Neural cell (in vitro differentiated cells): Measurements from ENCODE around the gene TSPAN9. TPM values are rescaled to one million over a fixed set of nuclear protein-coding genes. Genes with fewer than 3 reads are reported as not detected.

Experiments
- H2AFZ ChIP-seq: fragments of 200-600, 300-800 bp; sonication (generic), shearing (Covaris generic); 2 replicates; pipeline ENCODE4 v1.6.0; 2014; ENCODE audit warnings: low read depth, mild to moderate bottlenecking, antibody characterized with exemption, low read length, moderate library complexity
- H3F3A ChIP-seq: fragments of 200-600 bp; shearing (Covaris generic); 2 replicates; pipeline ENCODE4 v1.6.1; 2016; ENCODE audit warnings: mild to moderate bottlenecking, moderate library complexity, mixed read lengths, antibody characterized with exemption, low read length; ENCODE audit not compliant: insufficient read depth, poor library complexity, severe bottlenecking
- H3K27ac ChIP-seq: fragments of 200-600, 300-800 bp; sonication (generic), shearing (Covaris generic); 2 replicates; pipeline ENCODE4 v1.5.1; 2014; ENCODE audit warnings: mild to moderate bottlenecking, low read length, moderate library complexity
- H3K27me3 ChIP-seq: fragments of 300-800, 200-600 bp; sonication (generic), shearing (Covaris generic); 2 replicates; pipeline ENCODE4 v1.6.0; 2014; ENCODE audit warnings: mild to moderate bottlenecking, low read depth, low read length, moderate library complexity; ENCODE audit not compliant: insufficient read depth
- H3K36me3 ChIP-seq: fragments of 300-800, 200-600 bp; sonication (generic), shearing (Covaris generic); 2 replicates; pipeline ENCODE4 v1.5.1; 2014; ENCODE audit warnings: mild to moderate bottlenecking, antibody characterized with exemption, low read length, moderate library complexity; ENCODE audit not compliant: insufficient read depth
- H3K4me2 ChIP-seq: fragments of 300-800, 200-600 bp; sonication (generic), shearing (Covaris generic); 2 replicates; pipeline ENCODE4 v1.6.0; 2014; ENCODE audit warnings: mild to moderate bottlenecking, low read length
- H3K4me3 ChIP-seq: fragments of 300-800, 200-600 bp; sonication (generic), shearing (Covaris generic); 2 replicates; pipeline ENCODE4 v1.5.1; 2014; ENCODE audit warnings: mild to moderate bottlenecking, low read length, moderate library complexity
- H3K79me2 ChIP-seq: fragments of 200-600 bp; shearing (Covaris generic); replicated peaks from 2 replicates; pipeline ENCODE4 v1.6.0; 2014; ENCODE audit warnings: mild to moderate bottlenecking, low read length, moderate library complexity; ENCODE audit not compliant: insufficient read depth
- H3K9ac ChIP-seq: fragments of 300-800, 200-600 bp; sonication (generic), shearing (Covaris generic); 2 replicates; pipeline ENCODE4 v1.6.1; 2016; ENCODE audit warnings: mild to moderate bottlenecking, low read length, mixed read lengths
- H3K9me2 ChIP-seq: fragments of 200-600 bp; shearing (Covaris generic); 2 replicates; pipeline ENCODE4 v1.6.1; 2016; ENCODE audit warnings: mild to moderate bottlenecking, low read length, mixed read lengths; ENCODE audit not compliant: insufficient read depth
- H3K9me3 ChIP-seq: fragments of 200-600, 300-800 bp; sonication (generic), shearing (Covaris generic); 2 replicates; pipeline ENCODE4 v1.6.1; 2016; ENCODE audit warnings: mild to moderate bottlenecking, mixed run types, low read length, moderate library complexity, mixed read lengths
- H4K20me1 ChIP-seq: fragments of 200-600 bp; shearing (Covaris generic); 2 replicates; pipeline ENCODE4 v1.6.1; 2016; ENCODE audit warnings: mild to moderate bottlenecking, mixed run types; ENCODE audit not compliant: insufficient read depth
- CTCF ChIP-seq: fragments of 450-650 bp; IDR thresholded peaks from 2 replicates; pipeline ENCODE4 v1.5.1; 2014; ENCODE audit warnings: antibody characterized with exemption, mild to moderate bottlenecking, moderate library complexity; ENCODE audit not compliant: poor library complexity, severe bottlenecking
- EP300 ChIP-seq: fragments of 450-650 bp; conservative IDR thresholded peaks from 2 replicates; pipeline ENCODE4 v1.6.1; 2014; ENCODE audit warnings: antibody characterized with exemption, mild to moderate bottlenecking, moderate library complexity; ENCODE audit not compliant: poor library complexity, severe bottlenecking
- EZH2 ChIP-seq: fragments of 200-600, 300-800 bp; shearing (Covaris generic), sonication (generic); IDR thresholded peaks from 2 replicates; pipeline ENCODE4 v1.6.1; 2014; ENCODE audit warnings: antibody characterized with exemption, low read length, borderline replicate concordance, mild to moderate bottlenecking; ENCODE audit not compliant: insufficient read depth, poor library complexity, severe bottlenecking
- MXI1 ChIP-seq: fragments of 450-650 bp; conservative IDR thresholded peaks from 2 replicates; pipeline ENCODE4 v1.6.1; 2014; ENCODE audit warnings: antibody characterized with exemption, mild to moderate bottlenecking; ENCODE audit not compliant: poor library complexity, severe bottlenecking
- POLR2AphosphoS5 ChIP-seq: IDR thresholded peaks from 2 replicates; pipeline ENCODE4 v1.6.1; 2012
- RAD21 ChIP-seq: fragments of 450-650 bp; conservative IDR thresholded peaks from 2 replicates; pipeline ENCODE4 v1.6.1; 2014; ENCODE audit warnings: antibody characterized with exemption, mild to moderate bottlenecking, moderate library complexity
- REST ChIP-seq: IDR thresholded peaks from 2 replicates; pipeline ENCODE4 v1.6.1; 2012; ENCODE audit warnings: borderline replicate concordance
- SMC3 ChIP-seq: fragments of 450-650 bp; conservative IDR thresholded peaks from 2 replicates; pipeline ENCODE4 v1.6.1; 2014; ENCODE audit warnings: antibody characterized with exemption, mild to moderate bottlenecking, moderate library complexity; ENCODE audit not compliant: poor library complexity
- TAF1 ChIP-seq: IDR thresholded peaks from 2 replicates; pipeline ENCODE4 v1.6.1; 2012; ENCODE audit warnings: low read depth
- polyA plus RNA-seq: library from polyadenylated mRNA; depleted of rRNA; stranded (reverse); fragments of >200 nt; gene quantifications from 2 replicates; pipeline ENCODE4 v1.2.3, GENCODE V29; 2014

Gene TSPAN9
- polyA plus RNA-seq, 1 donor from 2014 or later, result 11.9 TPM

- H2AFZ ChIP-seq, result no peak overlapping the region
- no peaks in the 10 kb centered on the region for H3F3A ChIP-seq
- no peak overlapping the region for H3K9ac ChIP-seq
- H3K79me2 ChIP-seq, result no peaks in the 10 kb centered on the region
- no peaks in the 10 kb centered on the region for H3K27me3 ChIP-seq
- no peak overlapping the region for H3K4me2 ChIP-seq
- H3K4me3 ChIP-seq, result no peak overlapping the region
- no peaks in the 10 kb centered on the region for H3K9me2 ChIP-seq
- peaks cover 6% of the 10 kb centered on the region for H3K9me3 ChIP-seq
- no peaks in the 10 kb centered on the region for H4K20me1 ChIP-seq
- no peak overlapping the region for H3K27ac ChIP-seq
- TF ChIP-seq EP300 (no peak), SMC3 (no peak), POLR2AphosphoS5 (no peak), RAD21 (no peak), EZH2 (no peak), REST (no peak), MXI1 (no peak), TAF1 (no peak), CTCF (no peak)
- no peaks in the 10 kb centered on the region for H3K36me3 ChIP-seq
These were observed 87.4 kb downstream of the TSPAN9 start for GRCh38 chr12:3164454-3165077.

- Histone ChIP-seq H3K4me3 (no peak overlapping the region), H3K9ac (no peak overlapping the region), H3K9me3 (peaks cover 6% of the 10 kb centered on the region), H2AFZ (no peak overlapping the region), H4K20me1 (no peaks in the 10 kb centered on the region), H3K27ac (no peak overlapping the region), H3K9me2 (no peaks in the 10 kb centered on the region), H3K4me2 (no peak overlapping the region), H3K79me2 (no peaks in the 10 kb centered on the region), H3K27me3 (no peaks in the 10 kb centered on the region), H3K36me3 (no peaks in the 10 kb centered on the region), H3F3A (no peaks in the 10 kb centered on the region)
- no peak for TF ChIP-seq RAD21
- no peak for TF ChIP-seq REST
- no peak for TF ChIP-seq SMC3
- TF ChIP-seq EZH2, result no peak
- no peak for TF ChIP-seq EP300
- TF ChIP-seq CTCF, result no peak
- no peak for TF ChIP-seq POLR2AphosphoS5
- TF ChIP-seq TAF1, result no peak
- no peak for TF ChIP-seq MXI1
These were observed 88.2 kb downstream of the TSPAN9 start for GRCh38 chr12:3165078-3165980.
